NOMO-1 treated with DMSO at 0.1 percent for 48 hours (cell line): ENCODE results near the gene SMS.

Experiments
- DNase-seq: peaks from one replicate; lab custom pipeline; 2025; ENCODE audit not compliant: unreplicated experiment; lab: John Stamatoyannopoulos, UW

Gene SMS

GRCh38 chrX:21975812-21976211, 35.3 kb downstream of the SMS start:
- no peak for DNase-seq

DNA sequence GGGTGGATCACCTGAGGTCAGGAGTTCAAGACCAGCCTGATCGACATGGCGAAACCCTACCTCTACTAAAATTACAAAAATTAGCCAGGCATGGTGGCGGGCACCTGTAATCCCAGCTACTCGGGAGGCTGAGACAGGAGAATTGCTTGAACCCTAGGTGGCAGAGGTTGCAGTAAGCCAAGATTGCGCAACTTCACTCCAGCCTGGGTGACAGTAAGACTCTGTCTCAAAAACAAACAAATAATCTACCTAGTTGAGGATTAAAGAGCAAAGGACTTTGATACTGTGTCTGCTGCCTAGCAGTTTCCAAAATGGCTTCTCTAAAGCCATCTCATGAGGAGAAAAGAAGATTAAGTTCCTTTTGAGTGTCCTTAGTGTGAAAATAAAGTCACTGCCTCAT, 37.8 kb downstream of the SMS start:
- DNase-seq, result no peak

DNA sequence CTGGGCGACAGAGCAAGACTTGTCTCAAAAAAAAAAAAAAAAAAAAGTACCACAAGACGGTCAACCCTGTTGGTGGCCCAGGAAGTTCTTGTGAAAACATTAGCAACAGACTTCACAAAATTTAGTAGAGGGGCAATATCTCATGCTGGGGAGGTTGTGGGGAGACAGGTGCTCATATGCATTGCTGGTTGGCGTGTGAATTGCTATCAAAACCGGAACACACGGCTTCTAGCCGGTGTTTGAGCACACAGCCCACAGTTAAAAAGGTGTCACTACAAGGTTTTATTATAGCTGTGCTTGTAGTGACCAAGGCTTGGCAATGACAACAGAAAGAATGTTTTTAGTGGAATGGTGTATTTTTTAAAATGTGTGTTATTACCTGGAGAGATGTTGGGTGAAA, 41.8 kb downstream of the SMS start:
- no peak for DNase-seq

GRCh38 chrX:21985332-21985777, 44.8 kb downstream of the SMS start:
- DNase-seq, result peak; percentile 79

GRCh38 chrX:21986596-21986995, 46.1 kb downstream of the SMS start:
- no peak for DNase-seq

DNA sequence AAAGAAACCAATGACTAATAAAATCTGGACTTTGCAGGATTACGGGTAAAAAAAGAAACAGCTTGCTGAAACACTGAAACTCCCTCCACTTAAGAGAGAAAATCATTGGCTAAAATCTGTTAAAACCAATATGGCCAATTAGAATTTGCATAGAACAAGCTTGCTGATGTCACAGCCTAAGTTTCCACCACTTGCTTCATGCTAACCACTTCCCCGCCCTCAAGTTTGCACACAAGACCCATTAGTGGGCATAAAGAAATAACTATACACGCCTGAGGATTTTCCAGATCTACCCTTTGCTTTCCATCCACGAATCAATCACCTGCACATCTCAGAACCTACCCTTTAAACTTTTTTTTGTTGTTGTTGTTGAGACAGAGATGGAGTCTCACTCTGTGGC, 48.9 kb downstream of the SMS start:
- DNase-seq, result no peak

DNA sequence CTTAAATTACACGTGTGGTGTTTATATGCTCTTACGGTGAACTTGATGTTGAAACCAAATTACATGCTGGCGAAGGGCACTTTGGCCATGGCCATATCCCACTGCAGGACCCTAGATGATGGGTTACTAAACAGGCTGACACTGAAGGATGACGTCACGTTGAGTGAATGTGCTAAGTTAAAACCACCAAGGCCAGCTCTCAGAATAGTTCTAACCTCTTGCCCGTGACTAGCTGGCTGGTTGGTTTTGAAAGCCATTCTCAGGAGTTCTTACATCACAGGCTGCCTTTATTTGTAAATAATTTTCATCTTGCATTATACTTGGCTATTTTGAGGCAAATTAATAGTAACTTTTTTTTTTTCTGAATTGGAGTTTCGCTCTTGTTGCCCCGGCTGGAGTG, 50.3 kb downstream of the SMS start:
- no peak for DNase-seq

GRCh38 chrX:21991504-21991903, 51.0 kb downstream of the SMS start:
- DNase-seq, result no peak

DNA sequence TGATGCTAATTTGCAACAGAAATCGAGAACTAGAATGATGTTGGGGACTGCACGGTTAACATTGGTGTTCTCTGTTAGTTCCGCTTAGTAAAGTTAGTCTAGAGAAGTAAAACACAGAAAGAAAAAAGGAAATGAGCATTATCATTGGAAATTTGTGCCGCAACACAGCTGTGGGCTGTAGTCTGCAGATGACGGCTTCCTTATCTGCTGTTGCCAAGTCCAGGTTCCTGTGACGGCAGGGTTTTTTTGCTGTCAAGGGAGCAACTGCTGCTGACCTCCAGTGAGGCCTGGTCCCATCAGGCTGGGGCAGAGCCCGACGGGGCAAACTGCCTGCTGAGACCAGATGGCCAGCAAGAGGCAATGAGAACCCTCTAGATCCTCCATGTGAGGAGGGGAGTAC, 52.8 kb downstream of the SMS start:
- peak; percentile 92 for DNase-seq

DNA sequence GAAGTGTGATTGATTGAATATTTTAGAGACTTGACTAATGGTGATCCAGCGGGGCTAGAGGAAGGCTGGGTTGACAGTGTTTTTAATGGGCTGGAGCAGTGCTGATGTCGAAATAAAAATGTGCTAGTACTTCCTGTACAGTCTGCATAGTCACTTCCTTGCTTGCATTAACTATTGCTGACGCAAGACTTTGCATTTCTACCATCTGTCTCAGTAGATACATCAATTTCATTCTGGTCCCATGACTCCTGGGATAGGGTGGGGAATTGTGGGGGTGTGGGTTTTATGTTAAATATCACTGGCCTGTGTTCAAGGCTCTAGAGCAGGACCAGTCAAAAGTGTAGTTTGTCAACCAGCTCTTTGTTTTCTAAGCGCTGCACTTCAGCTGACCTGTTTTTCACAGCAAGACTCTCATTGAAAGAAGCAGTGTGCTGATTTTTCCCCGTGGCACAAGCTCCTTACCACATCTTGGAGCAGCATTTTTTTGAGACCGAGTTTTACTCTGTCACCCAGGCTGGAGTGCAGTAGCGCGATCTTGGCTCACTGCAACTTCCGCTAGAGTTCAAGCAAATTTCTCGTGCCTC, 56.5 kb downstream of the SMS start:
- peak; percentile 94 for DNase-seq

DNA sequence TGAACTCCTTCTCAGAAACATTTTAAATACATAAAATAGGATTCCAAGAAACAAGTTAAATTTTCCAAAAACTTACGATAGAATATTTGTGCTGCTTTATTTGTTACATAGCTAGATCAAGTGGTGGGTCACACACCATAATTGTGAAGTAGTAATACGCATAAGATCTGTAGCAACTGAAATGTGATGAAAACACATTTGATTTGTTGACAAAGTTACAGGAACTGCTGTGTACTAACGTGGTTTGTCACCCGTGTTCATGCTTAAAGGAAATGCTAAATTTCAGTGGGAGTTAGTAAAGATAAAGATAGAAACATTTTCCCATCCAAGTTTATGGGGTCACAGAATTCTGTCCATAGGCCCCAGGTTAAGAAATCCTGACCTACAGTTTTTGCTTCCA, 57.5 kb downstream of the SMS start:
- DNase-seq, result no peak

DNA sequence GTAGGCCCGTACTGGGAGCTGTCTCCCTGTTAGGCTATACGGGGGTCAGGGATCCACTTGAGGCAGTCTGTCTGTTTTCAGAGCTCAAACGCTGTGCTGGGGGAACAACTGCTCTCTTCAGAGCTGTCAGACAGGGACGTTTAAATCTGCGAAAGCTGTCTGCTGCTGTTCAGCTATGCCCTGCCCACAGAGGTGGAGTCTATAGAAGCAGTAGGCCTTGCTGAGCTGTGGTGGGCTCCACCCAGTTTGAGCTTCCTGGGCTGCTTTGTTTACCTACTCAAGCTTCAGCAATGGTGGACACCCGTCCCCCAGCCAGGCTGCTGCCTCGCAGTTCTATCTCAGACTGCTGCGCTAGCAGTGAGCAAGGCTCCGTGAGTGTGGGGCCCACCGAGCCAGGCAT, 64.4 kb downstream of the SMS start:
- DNase-seq, result no peak

DNA sequence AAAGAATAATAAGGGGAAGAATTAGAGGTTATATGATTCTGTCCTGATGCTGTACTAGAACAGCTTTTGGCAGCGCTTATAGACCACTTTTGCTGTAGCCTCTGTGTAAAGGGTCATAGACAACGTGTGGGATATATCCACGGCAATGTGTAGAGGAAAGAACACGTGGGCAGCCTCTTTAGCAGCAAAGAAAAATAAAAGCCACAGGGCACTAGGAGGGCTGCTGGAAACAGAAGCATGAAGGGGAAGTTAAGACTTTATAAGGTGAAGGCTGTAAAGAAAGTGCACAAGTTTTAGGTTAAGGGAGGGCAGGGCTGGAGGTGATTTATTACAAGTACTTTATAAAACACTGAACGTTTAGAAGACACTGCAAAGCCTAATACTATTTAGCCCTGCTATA, 71.5 kb downstream of the SMS start:
- DNase-seq, result peak; percentile 34

- no peak for DNase-seq
Observed at GRCh38 chrX:22012931-22013330, 72.4 kb downstream of the SMS start.

GRCh38 chrX:22015139-22015750, 74.7 kb downstream of the SMS start:
- no peak for DNase-seq

GRCh38 chrX:22021751-22022324, 81.3 kb downstream of the SMS start:
- no peak for DNase-seq

DNA sequence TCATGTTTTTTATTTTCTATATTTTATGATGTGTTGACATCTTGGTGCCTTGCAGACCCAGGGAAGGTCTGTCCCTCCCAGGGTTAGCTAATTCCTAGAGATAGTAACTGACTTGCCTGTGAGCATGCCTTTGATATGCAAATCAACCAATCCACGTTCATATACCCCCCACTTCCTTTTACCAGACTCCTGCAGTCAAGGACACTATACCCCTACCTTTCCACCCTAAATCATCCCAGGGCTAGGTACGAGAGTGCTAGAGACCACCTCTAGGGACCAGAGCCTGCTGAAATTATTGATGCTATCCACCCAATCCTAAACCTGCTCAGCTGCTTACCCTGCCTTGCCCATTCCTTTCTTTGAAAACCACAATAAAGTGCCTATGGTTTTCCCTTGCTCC, 84.1 kb downstream of the SMS start:
- no peak for DNase-seq

GRCh38 chrX:22025751-22026150, 85.2 kb downstream of the SMS start:
- no peak for DNase-seq

DNA sequence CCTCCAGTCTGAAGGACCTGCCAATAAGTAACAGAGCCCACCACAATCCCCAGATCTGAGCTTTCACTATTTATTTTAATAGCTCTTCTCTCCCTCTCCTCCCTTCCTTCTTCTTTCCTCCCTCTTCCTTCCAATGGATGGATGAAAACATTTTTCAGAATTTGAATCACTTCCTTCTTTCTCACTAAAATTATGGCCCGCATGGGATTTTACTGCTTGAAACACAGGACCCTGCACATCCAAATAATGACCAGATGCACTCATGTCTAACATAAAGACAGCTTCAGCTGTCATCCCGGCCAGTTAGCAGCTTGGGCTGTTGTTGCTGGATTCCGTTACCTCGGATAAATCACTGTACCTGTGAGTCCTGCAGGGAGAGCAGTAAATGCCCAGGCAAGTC, 86.2 kb downstream of the SMS start:
- DNase-seq, result no peak

DNA sequence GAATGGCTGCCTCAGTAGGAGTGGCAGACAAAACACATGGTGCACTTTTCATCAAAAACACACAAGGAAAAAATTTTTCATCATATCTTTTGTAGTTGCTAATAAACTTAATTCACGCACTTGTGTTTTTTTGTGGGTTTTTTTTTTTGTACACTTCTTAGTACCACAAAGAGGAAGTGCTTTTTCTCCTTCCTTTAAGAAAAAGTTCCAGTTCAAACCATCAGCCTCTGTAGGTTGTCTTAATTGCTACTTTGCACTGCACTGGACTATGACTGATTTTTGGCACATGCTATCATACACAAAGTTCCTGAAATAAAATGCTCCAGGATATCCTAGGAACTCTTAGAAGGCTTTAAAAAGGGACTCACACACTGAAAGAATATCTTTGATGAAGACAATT, 91.6 kb downstream of the SMS start, which contains the start of gene PHEX:
Gene PHEX (plus strand): TSS at position 242 of the 400 bp plus-strand sequence. CDS start 681 bp downstream, outside the sequence.
- peak; percentile 3 for DNase-seq

- DNase-seq, result no peak
Observed at GRCh38 chrX:22032506-22032905, 92.0 kb downstream of the SMS start.

GRCh38 chrX:22033818-22034217, 93.3 kb downstream of the SMS start:
- DNase-seq, result no peak

DNA sequence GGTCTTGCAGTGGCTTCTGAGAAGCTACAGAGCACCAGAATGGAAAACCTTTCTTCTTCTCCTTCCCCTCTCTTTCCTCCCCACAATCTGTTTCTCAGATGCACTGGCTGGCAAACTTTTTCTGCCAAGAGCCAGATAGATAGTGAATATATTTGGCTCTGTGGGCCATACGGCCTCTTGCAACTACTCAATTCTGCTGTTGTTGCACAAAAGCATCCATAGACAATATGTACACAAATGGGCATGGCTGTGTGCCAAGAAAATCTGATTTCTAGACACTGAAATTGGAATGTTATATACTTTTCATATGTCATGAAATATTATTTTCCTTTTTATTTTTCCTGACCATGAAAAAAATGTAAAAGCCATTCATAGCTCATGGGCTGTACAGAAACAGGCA, 94.7 kb downstream of the SMS start:
- no peak for DNase-seq
